Suprapubic skin (tissue), 4 donors: Measurements from ENCODE around the gene FAU.

Experiments used
- EP300 ChIP-seq: sonication (generic); formaldehyde crosslinking; IDR thresholded peaks from one replicate; pipeline ENCODE4 v1.6.1; 2017; ENCODE audit warnings: antibody characterized with exemption
- POLR2A ChIP-seq, 2 donors: fragments of 450-650 bp; IDR thresholded peaks; one replicate each; pipeline ENCODE4 v1.6.1; 2017; ENCODE audit warnings: antibody characterized with exemption in 2 of 2, mild to moderate bottlenecking in 2 of 2, moderate library complexity in 2 of 2
- POLR2AphosphoS5 ChIP-seq, 3 donors: sonication (generic); formaldehyde crosslinking; IDR thresholded peaks; one replicate each; pipeline ENCODE4 v1.6.1; 2017; ENCODE audit warnings: antibody characterized with exemption in 3 of 3
- TF ChIP-seq, protein P1 (sequence below), 2 donors: fragments of 200-600 bp in 1 of 2; fragments of 450-650 bp in 1 of 2; sonication (generic) in 1 of 2; IDR thresholded peaks; one replicate each; pipeline ENCODE4 v1.5.1; 2016 to 2019; ENCODE audit warnings: antibody characterized with exemption in 2 of 2, mild to moderate bottlenecking in 1 of 2, moderate library complexity in 1 of 2

DNA sequence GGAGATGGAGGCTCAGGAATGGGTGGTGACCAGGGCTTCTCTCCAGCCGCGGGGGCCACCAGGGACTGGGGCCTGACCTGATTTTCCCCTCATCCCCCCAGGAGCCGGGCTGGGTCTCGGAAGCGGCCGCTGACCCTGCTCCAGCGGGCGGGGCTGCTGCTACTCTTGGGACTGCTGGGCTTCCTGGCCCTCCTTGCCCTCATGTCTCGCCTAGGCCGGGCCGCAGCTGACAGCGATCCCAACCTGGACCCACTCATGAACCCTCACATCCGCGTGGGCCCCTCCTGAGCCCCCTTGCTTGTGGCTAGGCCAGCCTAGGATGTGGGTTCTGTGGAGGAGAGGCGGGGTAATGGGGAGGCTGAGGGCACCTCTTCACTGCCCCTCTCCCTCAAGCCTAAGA, 34.1 kb downstream of the FAU start:
- TF ChIP-seq, protein P1, sequence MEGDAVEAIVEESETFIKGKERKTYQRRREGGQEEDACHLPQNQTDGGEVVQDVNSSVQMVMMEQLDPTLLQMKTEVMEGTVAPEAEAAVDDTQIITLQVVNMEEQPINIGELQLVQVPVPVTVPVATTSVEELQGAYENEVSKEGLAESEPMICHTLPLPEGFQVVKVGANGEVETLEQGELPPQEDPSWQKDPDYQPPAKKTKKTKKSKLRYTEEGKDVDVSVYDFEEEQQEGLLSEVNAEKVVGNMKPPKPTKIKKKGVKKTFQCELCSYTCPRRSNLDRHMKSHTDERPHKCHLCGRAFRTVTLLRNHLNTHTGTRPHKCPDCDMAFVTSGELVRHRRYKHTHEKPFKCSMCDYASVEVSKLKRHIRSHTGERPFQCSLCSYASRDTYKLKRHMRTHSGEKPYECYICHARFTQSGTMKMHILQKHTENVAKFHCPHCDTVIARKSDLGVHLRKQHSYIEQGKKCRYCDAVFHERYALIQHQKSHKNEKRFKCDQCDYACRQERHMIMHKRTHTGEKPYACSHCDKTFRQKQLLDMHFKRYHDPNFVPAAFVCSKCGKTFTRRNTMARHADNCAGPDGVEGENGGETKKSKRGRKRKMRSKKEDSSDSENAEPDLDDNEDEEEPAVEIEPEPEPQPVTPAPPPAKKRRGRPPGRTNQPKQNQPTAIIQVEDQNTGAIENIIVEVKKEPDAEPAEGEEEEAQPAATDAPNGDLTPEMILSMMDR (IDR thresholded peaks at IDR 0.05): no peak
- no peak for TF ChIP-seq POLR2AphosphoS5 (IDR thresholded peaks at IDR 0.05)
- no peak for TF ChIP-seq POLR2A (IDR thresholded peaks at IDR 0.05)
- TF ChIP-seq EP300: no peak
